SIG-M5 (cell line): ENCODE results near the gene WIPF2.

Source experiments
- DNase-seq: peaks from one replicate; lab custom pipeline; 2025; lab: John Stamatoyannopoulos, UW

Gene WIPF2

GRCh38 chr17:40315206-40315605 is 96.1 kb downstream of the WIPF2 start:
- no peak for DNase-seq

GRCh38 chr17:40315678-40316570 is 96.8 kb downstream of the WIPF2 start:
- no peak for DNase-seq

- DNase-seq = no peak
These were observed 97.7 kb downstream of the WIPF2 start for GRCh38 chr17:40316571-40317344.

GRCh38 chr17:40317345-40317873 is 98.3 kb downstream of the WIPF2 start:
- no peak for DNase-seq

GRCh38 chr17:40317880-40318829 is 99.1 kb downstream of the WIPF2 start:
- peak; percentile 68 for DNase-seq

- DNase-seq = no peak
These were observed 99.8 kb downstream of the WIPF2 start for GRCh38 chr17:40318830-40319391.

GRCh38 chr17:40319651-40320540 is 100.8 kb downstream of the WIPF2 start:
- DNase-seq = no peak

- DNase-seq = no peak
These were observed 101.8 kb downstream of the WIPF2 start for GRCh38 chr17:40320756-40321523.

- DNase-seq = no peak
These were observed 102.4 kb downstream of the WIPF2 start for GRCh38 chr17:40321524-40321929.

GRCh38 chr17:40321961-40322357 is 102.9 kb downstream of the WIPF2 start:
- DNase-seq = no peak

GRCh38 chr17:40322358-40323315 is 103.5 kb downstream of the WIPF2 start:
- DNase-seq = peak; percentile 94

- no peak for DNase-seq
These were observed 104.6 kb downstream of the WIPF2 start for GRCh38 chr17:40323391-40324381.

GRCh38 chr17:40325156-40326013 is 106.3 kb downstream of the WIPF2 start:
- DNase-seq = no peak

- DNase-seq = no peak
These were observed 107.1 kb downstream of the WIPF2 start for GRCh38 chr17:40326014-40326831.

- DNase-seq = no peak
These were observed 107.7 kb downstream of the WIPF2 start for GRCh38 chr17:40326832-40327199.
